Esophagus muscularis mucosa (tissue), 3 donors: ENCODE data around the gene CPS1.

Experiments used
- CTCF ChIP-seq, 3 experiments: fragments of 200-600 bp in 2 of 3; fragments of 450-650 bp in 1 of 3; sonication (generic) in 2 of 3; IDR thresholded peaks; one replicate each; pipeline ENCODE4 v1.5.1; 2017 to 2019; ENCODE audit warnings: antibody characterized with exemption in 3 of 3, mild to moderate bottlenecking in 2 of 3, moderate library complexity in 1 of 3
- POLR2A ChIP-seq: fragments of 450-650 bp; IDR thresholded peaks from one replicate; pipeline ENCODE4 v1.6.1; 2017; ENCODE audit warnings: antibody characterized with exemption, moderate library complexity, mild to moderate bottlenecking, low read depth
- POLR2AphosphoS5 ChIP-seq, 2 donors: sonication (generic); formaldehyde crosslinking; IDR thresholded peaks; one replicate each; pipeline ENCODE4 v1.6.1; 2017; ENCODE audit warnings: antibody characterized with exemption in 2 of 2

GRCh38 chr2:210642333-210642732 is 85.9 kb downstream of the CPS1 start:
- no peak for TF ChIP-seq CTCF (IDR thresholded peaks at IDR 0.05)
- no peak for TF ChIP-seq POLR2A
- TF ChIP-seq POLR2AphosphoS5 (IDR thresholded peaks at IDR 0.05), result no peak
